K562 (cell line): ENCODE measurements around the gene UPK2. TPM values are rescaled to one million over a fixed set of nuclear protein-coding genes. Genes with fewer than 3 reads are reported as not detected.

Source experiments
- CREM ChIP-seq: IDR thresholded peaks from 2 replicates; pipeline ENCODE4 v1.6.1; 2014; ENCODE audit warnings: antibody characterized with exemption, low read depth
- KDM1A ChIP-seq, 2 experiments: fragments of 450-650 bp; IDR thresholded peaks; 2 replicates each; pipeline ENCODE4 v1.6.1; 2016; ENCODE audit warnings: mild to moderate bottlenecking in 2 of 2
- MAZ ChIP-seq, 2 experiments: fragments of 450-650 bp in 1 of 2; sonication (generic) in 1 of 2; formaldehyde crosslinking; IDR thresholded peaks in 1 of 2; conservative IDR thresholded peaks in 1 of 2; 2 replicates each; pipeline versions ENCODE4 v1.4.0 to v1.5.0; 2020; ENCODE audit warnings: mild to moderate bottlenecking in 1 of 2, missing genetic modification reagents in 1 of 2
- NCOA4 ChIP-seq: fragments of 450-650 bp; IDR thresholded peaks from 2 replicates; pipeline ENCODE4 v1.6.1; 2018; ENCODE audit warnings: mild to moderate bottlenecking; ENCODE audit not compliant: partially characterized antibody
- NR2C1 ChIP-seq, 2 experiments: fragments of 450-650 bp; IDR thresholded peaks; 2 replicates each; pipeline ENCODE4 v1.6.1; 2017; ENCODE audit warnings: mild to moderate bottlenecking in 2 of 2, antibody characterized with exemption in 1 of 2, inconsistent platforms in 1 of 2, missing compliant biosample characterization in 1 of 2, missing genetic modification characterization in 1 of 2
- OTX1 ChIP-seq: fragments of 450-650 bp; formaldehyde crosslinking; IDR thresholded peaks from 2 replicates; pipeline ENCODE4 v1.4.0; 2022; ENCODE audit warnings: mild to moderate bottlenecking
- PHF8 ChIP-seq: fragments of 200-600 bp; sonication (generic); IDR thresholded peaks from 2 replicates; pipeline ENCODE4 v1.6.1; 2012; ENCODE audit warnings: mixed run types, mild to moderate bottlenecking, inconsistent platforms, low read length, moderate library complexity, borderline replicate concordance
- POLR2A ChIP-seq: fragments of 450-650 bp; conservative IDR thresholded peaks from 2 replicates; pipeline ENCODE4 v1.6.1; 2016
- POLR2G ChIP-seq: fragments of 200-400 bp; formaldehyde crosslinking; IDR thresholded peaks from 2 replicates; pipeline ENCODE4 v1.6.1; 2017; ENCODE audit warnings: low read depth, mild to moderate bottlenecking, antibody characterized with exemption, low read length, moderate library complexity
- RBFOX2 ChIP-seq: fragments of 200-400 bp; formaldehyde crosslinking; IDR thresholded peaks from 2 replicates; pipeline ENCODE4 v1.6.1; 2017; ENCODE audit warnings: low read depth, mild to moderate bottlenecking, low read length, moderate library complexity
- ZNF140 ChIP-seq: fragments of 250-450 bp; sonication (Bioruptor Pico); IDR thresholded peaks from 2 replicates; pipeline ENCODE4 v1.8.0; 2021; ENCODE audit warnings: moderate library complexity, mild to moderate bottlenecking, inconsistent platforms
- polyA plus RNA-seq, 8 experiments: library from polyadenylated mRNA; depleted of rRNA in 4 of 8; stranded (reverse) in 5 of 8; unstranded in 3 of 8; fragments of >200 nt; fragmentation: Nextera tagmentation in 2 of 8; fragmentation: Illumina TruSeq in 1 of 8; extraction: Ambion mirVana in 2 of 8; extraction: Trizol in 1 of 8; gene quantifications; 2 replicates each; pipeline versions ENCODE4 v1.2.1 to v1.2.3, GENCODE V29; 2011 to 2014; ENCODE audit warnings: inconsistent platforms in 1 of 8, missing spikeins in 1 of 8
- total RNA-seq, 7 experiments: library from RNA; depleted of rRNA in 6 of 7; stranded (reverse); fragments of >200 nt in 6 of 7; fragmentation: Illumina TruSeq in 2 of 7; extraction: Trizol in 2 of 7; gene quantifications; 2 replicates each; pipeline versions ENCODE4 v1.2.1 to v1.2.3, GENCODE V29; 2011 to 2021; ENCODE audit warnings: low replicate concordance in 1 of 7
- TF ChIP-seq, protein P1 (sequence below): sonication (generic); formaldehyde crosslinking; IDR thresholded peaks from 2 replicates; pipeline ENCODE4 v1.8.1; 2023; ENCODE audit warnings: missing genetic modification reagents, mild to moderate bottlenecking, borderline replicate concordance
- TF ChIP-seq, protein P2 (sequence below), 2 experiments: fragments of 250-450 bp in 1 of 2; fragments of 450-650 bp in 1 of 2; sonication (Bioruptor Pico) in 1 of 2; IDR thresholded peaks; 2 replicates each; pipeline versions ENCODE4 v1.6.1 to v1.8.0; 2016 to 2021; ENCODE audit warnings: mild to moderate bottlenecking in 2 of 2, moderate library complexity in 2 of 2, missing compliant biosample characterization in 1 of 2, missing genetic modification characterization in 1 of 2
- TF ChIP-seq, protein P3 (sequence below), 2 experiments: fragments of 200-800 bp in 1 of 2; sonication (Bioruptor generic) in 1 of 2; sonication (generic) in 1 of 2; formaldehyde crosslinking in 1 of 2; IDR thresholded peaks in 1 of 2; conservative IDR thresholded peaks in 1 of 2; 2 replicates each; pipeline versions ENCODE4 v1.5.0 to v1.6.1; 2016 to 2020; ENCODE audit warnings: missing compliant biosample characterization in 1 of 2, missing genetic modification characterization in 1 of 2, missing genetic modification reagents in 1 of 2
- TF ChIP-seq, protein P4 (sequence below): sonication (generic); formaldehyde crosslinking; IDR thresholded peaks from 2 replicates; pipeline ENCODE4 v1.9.0; 2022; ENCODE audit warnings: mild to moderate bottlenecking, missing genetic modification reagents
- TF ChIP-seq, protein P5 (sequence below), 3 experiments: fragments of 200-800 bp in 1 of 3; sonication (Bioruptor generic) in 1 of 3; sonication (generic) in 1 of 3; formaldehyde crosslinking in 1 of 3; IDR thresholded peaks; 2 replicates each; pipeline versions ENCODE4 v1.6.1 to v1.8.0; 2016 to 2022; ENCODE audit warnings: mild to moderate bottlenecking in 2 of 3, missing compliant biosample characterization in 2 of 3, missing genetic modification characterization in 2 of 3, missing genetic modification reagents in 1 of 3

Gene UPK2
- total and polyA plus RNA-seq, 9 of the 15 experiments (the other 6 are each of a cell fraction or from before 2014, with no cell fraction given), result not detected

DNA sequence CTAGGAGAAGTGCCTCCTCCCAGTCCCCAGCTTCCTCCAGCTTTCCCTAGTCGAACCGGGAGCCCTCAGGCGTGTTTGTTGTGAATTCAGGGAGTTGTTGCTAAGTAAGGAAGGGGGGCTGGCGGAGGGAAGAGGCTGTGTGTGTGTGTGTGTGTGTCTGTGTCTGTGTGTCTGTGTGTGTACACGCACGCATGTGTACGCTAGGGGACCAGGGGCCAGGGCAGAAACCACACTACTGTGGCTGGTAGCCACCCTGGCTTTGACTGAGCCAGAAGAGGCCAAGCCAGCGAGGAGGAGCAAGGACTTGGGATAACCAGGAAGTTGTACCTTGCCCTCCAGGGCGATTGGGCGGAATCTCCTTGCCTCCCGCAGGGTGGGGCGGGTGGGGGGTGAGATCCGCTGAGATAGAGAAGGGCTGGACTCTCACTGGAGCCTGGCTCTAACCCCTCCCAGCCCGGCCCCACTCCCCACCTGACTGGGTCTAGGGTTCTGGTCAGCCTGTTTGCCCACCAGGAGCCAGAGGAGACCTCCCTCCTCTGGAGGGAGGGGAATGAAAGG lies 37.9 kb upstream of the UPK2 start (continued):
- TF ChIP-seq, protein P1, sequence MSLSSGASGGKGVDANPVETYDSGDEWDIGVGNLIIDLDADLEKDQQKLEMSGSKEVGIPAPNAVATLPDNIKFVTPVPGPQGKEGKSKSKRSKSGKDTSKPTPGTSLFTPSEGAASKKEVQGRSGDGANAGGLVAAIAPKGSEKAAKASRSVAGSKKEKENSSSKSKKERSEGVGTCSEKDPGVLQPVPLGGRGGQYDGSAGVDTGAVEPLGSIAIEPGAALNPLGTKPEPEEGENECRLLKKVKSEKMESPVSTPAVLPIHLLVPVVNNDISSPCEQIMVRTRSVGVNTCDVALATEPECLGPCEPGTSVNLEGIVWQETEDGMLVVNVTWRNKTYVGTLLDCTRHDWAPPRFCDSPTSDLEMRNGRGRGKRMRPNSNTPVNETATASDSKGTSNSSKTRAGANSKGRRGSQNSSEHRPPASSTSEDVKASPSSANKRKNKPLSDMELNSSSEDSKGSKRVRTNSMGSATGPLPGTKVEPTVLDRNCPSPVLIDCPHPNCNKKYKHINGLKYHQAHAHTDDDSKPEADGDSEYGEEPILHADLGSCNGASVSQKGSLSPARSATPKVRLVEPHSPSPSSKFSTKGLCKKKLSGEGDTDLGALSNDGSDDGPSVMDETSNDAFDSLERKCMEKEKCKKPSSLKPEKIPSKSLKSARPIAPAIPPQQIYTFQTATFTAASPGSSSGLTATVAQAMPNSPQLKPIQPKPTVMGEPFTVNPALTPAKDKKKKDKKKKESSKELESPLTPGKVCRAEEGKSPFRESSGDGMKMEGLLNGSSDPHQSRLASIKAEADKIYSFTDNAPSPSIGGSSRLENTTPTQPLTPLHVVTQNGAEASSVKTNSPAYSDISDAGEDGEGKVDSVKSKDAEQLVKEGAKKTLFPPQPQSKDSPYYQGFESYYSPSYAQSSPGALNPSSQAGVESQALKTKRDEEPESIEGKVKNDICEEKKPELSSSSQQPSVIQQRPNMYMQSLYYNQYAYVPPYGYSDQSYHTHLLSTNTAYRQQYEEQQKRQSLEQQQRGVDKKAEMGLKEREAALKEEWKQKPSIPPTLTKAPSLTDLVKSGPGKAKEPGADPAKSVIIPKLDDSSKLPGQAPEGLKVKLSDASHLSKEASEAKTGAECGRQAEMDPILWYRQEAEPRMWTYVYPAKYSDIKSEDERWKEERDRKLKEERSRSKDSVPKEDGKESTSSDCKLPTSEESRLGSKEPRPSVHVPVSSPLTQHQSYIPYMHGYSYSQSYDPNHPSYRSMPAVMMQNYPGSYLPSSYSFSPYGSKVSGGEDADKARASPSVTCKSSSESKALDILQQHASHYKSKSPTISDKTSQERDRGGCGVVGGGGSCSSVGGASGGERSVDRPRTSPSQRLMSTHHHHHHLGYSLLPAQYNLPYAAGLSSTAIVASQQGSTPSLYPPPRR (CRISPR knock-in tag), result 0 out of 2 replicates have a peak, but pooled peaks have one; percentile 20
- TF ChIP-seq, protein P2, sequence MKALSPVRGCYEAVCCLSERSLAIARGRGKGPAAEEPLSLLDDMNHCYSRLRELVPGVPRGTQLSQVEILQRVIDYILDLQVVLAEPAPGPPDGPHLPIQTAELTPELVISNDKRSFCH (CRISPR knock-in tag; IDR thresholded peaks at IDR 0.05), result no peak
- TF ChIP-seq, protein P2 (tag; IDR thresholded peaks at IDR 0.05), result no peak
- TF ChIP-seq, protein P3, sequence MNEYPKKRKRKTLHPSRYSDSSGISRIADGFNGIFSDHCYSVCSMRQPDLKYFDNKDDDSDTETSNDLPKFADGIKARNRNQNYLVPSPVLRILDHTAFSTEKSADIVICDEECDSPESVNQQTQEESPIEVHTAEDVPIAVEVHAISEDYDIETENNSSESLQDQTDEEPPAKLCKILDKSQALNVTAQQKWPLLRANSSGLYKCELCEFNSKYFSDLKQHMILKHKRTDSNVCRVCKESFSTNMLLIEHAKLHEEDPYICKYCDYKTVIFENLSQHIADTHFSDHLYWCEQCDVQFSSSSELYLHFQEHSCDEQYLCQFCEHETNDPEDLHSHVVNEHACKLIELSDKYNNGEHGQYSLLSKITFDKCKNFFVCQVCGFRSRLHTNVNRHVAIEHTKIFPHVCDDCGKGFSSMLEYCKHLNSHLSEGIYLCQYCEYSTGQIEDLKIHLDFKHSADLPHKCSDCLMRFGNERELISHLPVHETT (CRISPR knock-in tag; conservative IDR thresholded peaks at IDR 0.05 in 1 of 2, IDR thresholded peaks at IDR 0.05 in 1 of 2), result no peak
- TF ChIP-seq MAZ (CRISPR knock-in tag; conservative IDR thresholded peaks at IDR 0.05 in 1 of 2, IDR thresholded peaks at IDR 0.05 in 1 of 2) (peak; percentile 19 to 70; a peak in 1 of 4 replicates), KDM1A (IDR thresholded peaks at IDR 0.05) (peak in 1 of 2 experiments; percentile 83; a peak in 2 of 4 replicates), POLR2G (0 out of 2 replicates have a peak, but pooled peaks have one; percentile 54), OTX1 (peak; percentile 88; the same call in 1 of the 2 replicates), ZNF140 (CRISPR knock-in tag) (no peak), NR2C1 (IDR thresholded peaks at IDR 0.05) (peak; percentile 54; the same call in 1 of the 2 replicates), NR2C1 (tag; IDR thresholded peaks at IDR 0.05) (no peak), NCOA4 (no peak), RBFOX2 (peak; percentile 52), PHF8 (peak; percentile 35; the same call in 1 of the 2 replicates), POLR2A (peak; percentile 62), CREM (0 out of 2 replicates have a peak, but pooled peaks have one; percentile 9)
- TF ChIP-seq, protein P4, sequence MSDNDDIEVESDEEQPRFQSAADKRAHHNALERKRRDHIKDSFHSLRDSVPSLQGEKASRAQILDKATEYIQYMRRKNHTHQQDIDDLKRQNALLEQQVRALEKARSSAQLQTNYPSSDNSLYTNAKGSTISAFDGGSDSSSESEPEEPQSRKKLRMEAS, result peak; percentile 41; the same call in 1 of the 2 replicates
- TF ChIP-seq, protein P5, sequence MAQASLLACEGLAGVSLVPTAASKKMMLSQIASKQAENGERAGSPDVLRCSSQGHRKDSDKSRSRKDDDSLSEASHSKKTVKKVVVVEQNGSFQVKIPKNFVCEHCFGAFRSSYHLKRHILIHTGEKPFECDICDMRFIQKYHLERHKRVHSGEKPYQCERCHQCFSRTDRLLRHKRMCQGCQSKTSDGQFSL (CRISPR knock-in tag; IDR thresholded peaks at IDR 0.05), result peak; percentile 62; the same call in 1 of the 2 replicates
- TF ChIP-seq, protein P5 (tag; IDR thresholded peaks at IDR 0.05), result peak in 1 of 2 experiments; percentile 88; a peak in 2 of 4 replicates
